Epithelial cell of esophagus (primary cell): ENCODE results near the gene AVPI1.
"Not testable (repeated sequence)": the region's sequence is repeated elsewhere in the genome, so short reads cannot be mapped to it uniquely, and the experiment has no call there.

ENCODE experiments used
- DNase-seq: peaks from one replicate; pipeline ENCODE4 v3.0.0; 2010; ENCODE audit warnings: low read depth
- H3K4me3 ChIP-seq: 2 replicates; pipeline ENCODE4 v1.5.1; 2011; ENCODE audit warnings: mild to moderate bottlenecking, low read length, control low read depth
- CTCF ChIP-seq: IDR thresholded peaks from 2 replicates; pipeline ENCODE4 v1.5.1; 2011; ENCODE audit warnings: low read depth, mild to moderate bottlenecking, low read length, control low read depth, inconsistent platforms; ENCODE audit not compliant: insufficient read depth; ENCODE audit errors: missing control alignments

The AVPI1 gene

GRCh38 chr10:97666992-97667391 is 20.0 kb downstream of the AVPI1 start:
- H3K4me3 ChIP-seq: no peak overlapping the region
- no peak for DNase-seq
- no peak for TF ChIP-seq CTCF

GRCh38 chr10:97664282-97664850 is 22.7 kb downstream of the AVPI1 start:
- no peak for DNase-seq
- TF ChIP-seq CTCF: no peak
- no peak overlapping the region for H3K4me3 ChIP-seq

- no peak for TF ChIP-seq CTCF
- H3K4me3 ChIP-seq: no peak overlapping the region
These were observed 27.5 kb downstream of the AVPI1 start for GRCh38 chr10:97659589-97659988.

GRCh38 chr10:97656777-97657176 is 30.3 kb downstream of the AVPI1 start:
- H3K4me3 ChIP-seq: no peak overlapping the region
- DNase-seq: no peak
- TF ChIP-seq CTCF: no peak

More at GRCh38 chr10:97659589-97659988, 27.5 kb downstream of the AVPI1 start:
- DNase-seq: no peak

GRCh38 chr10:97651773-97652172 is 35.3 kb downstream of the AVPI1 start:
- H3K4me3 ChIP-seq: no peak overlapping the region
- DNase-seq: peak; percentile 100
- no peak for TF ChIP-seq CTCF

GRCh38 chr10:97650726-97651125 is 36.3 kb downstream of the AVPI1 start:
- no peak for TF ChIP-seq CTCF
- DNase-seq: no peak
- H3K4me3 ChIP-seq: no peak overlapping the region

- H3K4me3 ChIP-seq, DNase-seq: not testable (repeated sequence)
These were observed 37.7 kb downstream of the AVPI1 start for GRCh38 chr10:97649405-97649750.
